Chondrocyte (in vitro differentiated cells): Measurements from ENCODE around the gene LEMD2. TPM values are rescaled to one million over a fixed set of nuclear protein-coding genes. Genes with fewer than 3 reads are reported as not detected.

Experiments
- DNase-seq: peaks from one replicate; pipeline ENCODE4 v3.0.0; 2021; ENCODE audit warnings: mixed read lengths, low spot score
- H3K27ac Mint-ChIP-seq: one replicate; pipeline ENCODE4 v1.8.0; 2021; ENCODE audit warnings: mild to moderate bottlenecking, moderate library complexity, mixed read lengths; ENCODE audit not compliant: unreplicated experiment
- H3K27me3 Mint-ChIP-seq: 2 replicates; pipeline ENCODE4 v1.8.0; 2021; ENCODE audit warnings: low read depth, mixed read lengths
- H3K36me3 Mint-ChIP-seq: 2 replicates; pipeline ENCODE4 v1.8.0; 2021; ENCODE audit warnings: low read depth, mixed read lengths
- H3K4me1 Mint-ChIP-seq: 2 replicates; pipeline ENCODE4 v1.8.0; 2021; ENCODE audit warnings: low read depth, mild to moderate bottlenecking, mixed read lengths
- H3K4me3 Mint-ChIP-seq: one replicate; pipeline ENCODE4 v1.8.0; 2021; ENCODE audit warnings: mild to moderate bottlenecking, moderate library complexity, mixed read lengths; ENCODE audit not compliant: unreplicated experiment
- H3K9me3 Mint-ChIP-seq: 2 replicates; pipeline ENCODE4 v1.8.0; 2021; ENCODE audit warnings: low read depth, mixed read lengths
- total RNA-seq: library from RNA; stranded (reverse); gene quantifications from 3 replicates; pipeline ENCODE4 v1.2.1, GENCODE V29; 2021
- TF ChIP-seq, protein P1 (sequence below): fragments of 200-600 bp; sonication (generic); IDR thresholded peaks from 2 replicates; pipeline ENCODE4 v1.5.0; 2021; ENCODE audit warnings: antibody characterized with exemption, mild to moderate bottlenecking, moderate library complexity

LEMD2 gene
- total RNA-seq, 1 donor from 2014 or later: 60.1 TPM

DNA sequence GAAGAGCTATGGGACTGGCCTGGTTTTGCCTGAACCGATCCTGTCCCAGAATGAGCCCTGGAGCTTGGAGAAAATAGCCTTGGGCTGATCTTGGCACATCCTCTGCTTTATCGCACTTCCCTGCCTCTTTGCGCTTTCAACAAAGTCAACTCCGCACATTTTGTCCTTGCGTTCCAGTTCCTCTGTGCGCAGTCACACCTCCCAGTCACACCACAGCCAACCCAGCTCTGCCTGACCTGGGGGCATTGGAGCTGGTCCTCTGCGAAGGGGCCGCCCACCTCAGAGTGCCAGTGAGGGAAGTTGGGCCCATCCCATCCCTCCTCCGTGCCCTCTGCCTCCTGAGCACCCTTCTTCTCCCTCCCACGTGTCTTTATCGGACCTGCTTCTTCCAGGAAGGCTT, 60.5 kb downstream of the LEMD2 start:
- Mint-ChIP-seq H3K9me3 (no peaks in the 10 kb centered on the region), H3K4me3 (no peak overlapping the region), H3K4me1 (no peaks in the 10 kb centered on the region), H3K27me3 (peaks cover 2% of the 10 kb centered on the region), H3K27ac (no peak overlapping the region), H3K36me3 (peaks cover 6% of the 10 kb centered on the region)
- no peak for DNase-seq
- TF ChIP-seq, protein P1, sequence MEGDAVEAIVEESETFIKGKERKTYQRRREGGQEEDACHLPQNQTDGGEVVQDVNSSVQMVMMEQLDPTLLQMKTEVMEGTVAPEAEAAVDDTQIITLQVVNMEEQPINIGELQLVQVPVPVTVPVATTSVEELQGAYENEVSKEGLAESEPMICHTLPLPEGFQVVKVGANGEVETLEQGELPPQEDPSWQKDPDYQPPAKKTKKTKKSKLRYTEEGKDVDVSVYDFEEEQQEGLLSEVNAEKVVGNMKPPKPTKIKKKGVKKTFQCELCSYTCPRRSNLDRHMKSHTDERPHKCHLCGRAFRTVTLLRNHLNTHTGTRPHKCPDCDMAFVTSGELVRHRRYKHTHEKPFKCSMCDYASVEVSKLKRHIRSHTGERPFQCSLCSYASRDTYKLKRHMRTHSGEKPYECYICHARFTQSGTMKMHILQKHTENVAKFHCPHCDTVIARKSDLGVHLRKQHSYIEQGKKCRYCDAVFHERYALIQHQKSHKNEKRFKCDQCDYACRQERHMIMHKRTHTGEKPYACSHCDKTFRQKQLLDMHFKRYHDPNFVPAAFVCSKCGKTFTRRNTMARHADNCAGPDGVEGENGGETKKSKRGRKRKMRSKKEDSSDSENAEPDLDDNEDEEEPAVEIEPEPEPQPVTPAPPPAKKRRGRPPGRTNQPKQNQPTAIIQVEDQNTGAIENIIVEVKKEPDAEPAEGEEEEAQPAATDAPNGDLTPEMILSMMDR: no peak

DNA sequence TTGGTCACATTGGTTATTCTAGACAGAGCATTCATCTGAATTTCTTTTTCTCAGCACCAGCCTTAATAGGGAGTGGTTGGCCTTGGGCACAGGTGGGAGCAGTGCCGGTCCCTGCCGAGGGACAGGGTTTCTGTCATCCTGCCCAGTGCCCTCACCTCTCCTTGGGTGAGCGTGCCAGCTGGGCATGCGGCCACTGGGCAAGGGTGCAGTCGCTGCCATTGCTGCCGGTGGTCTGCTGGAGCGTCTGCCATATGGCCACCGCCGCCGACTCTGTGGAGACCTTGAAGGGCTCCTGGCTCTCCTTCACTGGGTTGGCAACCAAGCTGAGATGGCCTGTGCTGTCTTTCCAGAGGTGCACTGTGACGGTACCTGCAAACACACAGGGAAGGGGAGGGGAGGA, 61.0 kb downstream of the LEMD2 start:
- Mint-ChIP-seq H3K4me3 (no peak overlapping the region), H3K27me3 (peaks cover 2% of the 10 kb centered on the region), H3K27ac (no peak overlapping the region), H3K36me3 (peaks cover 6% of the 10 kb centered on the region), H3K4me1 (no peaks in the 10 kb centered on the region), H3K9me3 (no peaks in the 10 kb centered on the region)
- TF ChIP-seq, protein P1: no peak
- no peak for DNase-seq

DNA sequence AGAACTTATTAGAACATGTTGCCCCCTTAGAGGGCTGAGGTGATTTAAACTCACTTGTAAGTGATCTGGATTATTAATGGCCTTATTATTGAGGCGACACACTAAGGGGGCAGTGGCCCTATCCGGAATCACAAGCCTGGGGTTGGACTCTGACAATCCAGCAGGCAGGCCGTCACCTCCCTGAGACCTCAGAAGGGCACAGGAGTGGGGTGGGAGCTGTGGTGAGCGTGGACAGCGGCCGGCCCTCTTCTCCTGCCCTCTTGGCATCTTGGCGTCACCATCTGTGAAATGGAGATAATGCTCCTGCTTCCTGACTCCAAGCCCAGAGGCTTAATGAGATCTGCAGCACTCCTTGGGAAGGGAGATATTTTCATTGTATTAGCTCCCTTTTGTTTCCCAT, 61.8 kb downstream of the LEMD2 start:
- TF ChIP-seq, protein P1: no peak
- DNase-seq: peak; percentile 71
- Mint-ChIP-seq H3K9me3 (no peaks in the 10 kb centered on the region), H3K4me1 (no peaks in the 10 kb centered on the region), H3K27ac (no peak overlapping the region), H3K36me3 (peaks cover 6% of the 10 kb centered on the region), H3K4me3 (no peak overlapping the region), H3K27me3 (peaks cover 2% of the 10 kb centered on the region)

DNA sequence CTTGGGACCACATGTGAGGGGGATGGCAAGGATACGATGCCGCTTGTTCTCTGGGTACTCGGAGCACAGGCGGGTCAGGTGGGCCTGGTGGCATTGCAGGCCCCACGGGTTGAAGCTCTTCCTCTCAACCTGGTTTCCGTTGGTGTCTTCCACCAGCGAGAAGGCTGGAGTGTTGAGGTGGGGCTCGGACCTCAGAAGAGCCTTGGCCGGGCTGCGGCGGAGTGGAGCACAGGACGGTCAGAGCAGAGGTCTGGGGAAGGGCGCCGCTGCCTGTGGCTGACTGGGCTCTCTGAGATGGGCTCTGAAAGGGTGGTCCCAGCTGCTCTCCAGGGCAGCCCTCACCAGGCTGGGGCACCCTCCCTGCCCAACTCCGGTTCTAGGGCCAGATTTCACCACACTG, 62.2 kb downstream of the LEMD2 start:
- Mint-ChIP-seq H3K36me3 (peaks cover 6% of the 10 kb centered on the region), H3K9me3 (no peaks in the 10 kb centered on the region), H3K4me1 (no peaks in the 10 kb centered on the region), H3K27ac (no peak overlapping the region), H3K27me3 (peaks cover 2% of the 10 kb centered on the region), H3K4me3 (no peak overlapping the region)
- TF ChIP-seq, protein P1: no peak
- peak; percentile 86 for DNase-seq

DNA sequence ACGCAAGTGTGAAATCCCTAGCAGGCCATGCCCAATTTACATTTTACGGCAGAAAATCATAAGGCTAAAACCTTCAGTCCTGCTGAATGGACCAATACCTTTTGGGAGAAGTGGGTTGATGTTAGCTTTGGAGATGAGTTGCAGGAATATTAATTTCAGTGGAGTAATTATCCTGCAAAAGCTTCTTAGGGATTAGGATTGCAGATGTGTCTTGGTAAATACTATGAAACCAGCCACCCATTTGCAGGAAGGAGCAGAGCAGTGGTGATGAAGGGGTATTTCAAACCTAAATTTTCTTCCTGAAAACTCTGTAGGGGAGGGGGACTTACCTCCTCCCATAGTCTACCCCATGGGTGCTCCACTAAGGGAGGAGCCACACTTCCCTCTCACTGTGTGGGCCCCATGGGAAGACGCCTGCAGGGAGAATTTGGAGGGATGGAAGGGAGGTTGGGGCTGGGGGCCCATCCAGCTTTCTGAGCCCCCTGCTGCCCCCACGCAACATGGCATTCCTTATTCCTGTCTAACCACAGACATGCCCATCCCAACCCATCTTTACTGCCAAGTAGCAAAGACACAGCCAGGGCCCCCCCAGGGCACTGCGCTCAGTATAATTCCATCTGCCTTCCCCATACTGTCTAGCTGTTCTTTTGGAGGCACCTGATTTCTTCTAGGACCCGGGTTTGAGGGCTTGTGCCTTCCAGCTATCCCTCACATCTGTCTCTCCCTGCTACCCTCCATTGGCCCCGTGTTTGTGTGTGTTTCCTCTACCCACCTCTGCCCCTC, 62.8 kb downstream of the LEMD2 start:
- peaks cover 2% of the 10 kb centered on the region for H3K27me3 Mint-ChIP-seq
- H3K9me3 Mint-ChIP-seq: no peaks in the 10 kb centered on the region
- DNase-seq: no peak
- H3K27ac Mint-ChIP-seq: no peak overlapping the region
- peaks cover 6% of the 10 kb centered on the region for H3K36me3 Mint-ChIP-seq
- no peak overlapping the region for H3K4me3 Mint-ChIP-seq
- TF ChIP-seq, protein P1: no peak
- no peaks in the 10 kb centered on the region for H3K4me1 Mint-ChIP-seq
